ENCODE data around the gene PSKH1. TPM values are rescaled to one million over a fixed set of nuclear protein-coding genes. Genes with fewer than 3 reads are reported as not detected.

PSKH1 gene
- total and polyA plus RNA-seq, 9 of the 15 experiments (the other 6 are each of a cell fraction or from before 2014, with no cell fraction given), result 0.96 to 20.9 (median 9.4) TPM

DNA sequence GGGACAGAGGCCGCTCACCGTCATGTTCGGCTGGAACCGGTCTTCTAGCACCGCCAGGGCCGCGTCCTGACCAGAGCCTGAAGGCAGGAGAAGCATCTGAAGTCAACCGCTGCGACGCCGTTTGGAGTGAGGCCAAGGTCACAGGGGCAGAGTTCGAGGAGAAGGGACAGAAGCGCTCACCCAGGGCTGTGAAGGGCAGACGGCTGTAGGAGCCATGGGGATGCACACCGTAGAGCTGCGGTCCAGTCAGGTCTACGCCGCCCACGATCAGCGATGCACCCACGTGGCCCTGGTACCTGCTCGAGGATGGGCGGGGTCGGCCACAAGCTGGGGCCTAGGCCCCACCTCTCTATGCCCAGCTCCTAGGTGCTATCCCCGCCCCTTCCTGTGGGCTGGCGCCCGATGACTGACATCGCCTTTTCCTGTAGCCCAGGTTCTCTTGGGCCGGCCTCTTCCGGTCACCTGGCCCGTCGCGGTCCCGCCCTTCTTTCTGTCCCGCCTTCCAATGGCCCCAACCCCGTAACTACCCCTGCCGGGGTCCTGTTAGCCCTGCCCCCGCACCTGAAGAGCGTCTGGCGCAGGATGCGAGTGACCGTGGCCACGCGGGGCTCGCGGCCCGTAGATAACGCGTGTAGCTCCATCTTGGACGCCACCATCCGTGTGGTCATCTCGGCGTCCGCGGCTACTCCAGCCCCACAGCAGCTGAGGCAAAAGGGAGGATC, 42.5 kb downstream of the PSKH1 start (continued):
- TF ChIP-seq KDM5B (IDR thresholded peaks at IDR 0.05; ENCODE audit: insufficient replicate concordance, low read depth, low read length) (peak; percentile 31), NCOA2 (IDR thresholded peaks at IDR 0.05; ENCODE audit: partially characterized antibody in 2 of 2) (no peak), SPI1 (IDR thresholded peaks at IDR 0.05; ENCODE audit: borderline replicate concordance, low read depth, low read length) (no peak), GATAD2A (IDR thresholded peaks at IDR 0.05) (no peak), NFRKB (IDR thresholded peaks at IDR 0.05; ENCODE audit: low read depth) (0 out of 2 replicates have a peak, but pooled peaks have one; percentile 76), SIN3A (IDR thresholded peaks at IDR 0.05; ENCODE audit: borderline replicate concordance in 2 of 2, control insufficient read depth in 1 of 2, low read depth in 2 of 2, low read length in 2 of 2) (peak; percentile 95 to 96)
- TF ChIP-seq, protein P1, sequence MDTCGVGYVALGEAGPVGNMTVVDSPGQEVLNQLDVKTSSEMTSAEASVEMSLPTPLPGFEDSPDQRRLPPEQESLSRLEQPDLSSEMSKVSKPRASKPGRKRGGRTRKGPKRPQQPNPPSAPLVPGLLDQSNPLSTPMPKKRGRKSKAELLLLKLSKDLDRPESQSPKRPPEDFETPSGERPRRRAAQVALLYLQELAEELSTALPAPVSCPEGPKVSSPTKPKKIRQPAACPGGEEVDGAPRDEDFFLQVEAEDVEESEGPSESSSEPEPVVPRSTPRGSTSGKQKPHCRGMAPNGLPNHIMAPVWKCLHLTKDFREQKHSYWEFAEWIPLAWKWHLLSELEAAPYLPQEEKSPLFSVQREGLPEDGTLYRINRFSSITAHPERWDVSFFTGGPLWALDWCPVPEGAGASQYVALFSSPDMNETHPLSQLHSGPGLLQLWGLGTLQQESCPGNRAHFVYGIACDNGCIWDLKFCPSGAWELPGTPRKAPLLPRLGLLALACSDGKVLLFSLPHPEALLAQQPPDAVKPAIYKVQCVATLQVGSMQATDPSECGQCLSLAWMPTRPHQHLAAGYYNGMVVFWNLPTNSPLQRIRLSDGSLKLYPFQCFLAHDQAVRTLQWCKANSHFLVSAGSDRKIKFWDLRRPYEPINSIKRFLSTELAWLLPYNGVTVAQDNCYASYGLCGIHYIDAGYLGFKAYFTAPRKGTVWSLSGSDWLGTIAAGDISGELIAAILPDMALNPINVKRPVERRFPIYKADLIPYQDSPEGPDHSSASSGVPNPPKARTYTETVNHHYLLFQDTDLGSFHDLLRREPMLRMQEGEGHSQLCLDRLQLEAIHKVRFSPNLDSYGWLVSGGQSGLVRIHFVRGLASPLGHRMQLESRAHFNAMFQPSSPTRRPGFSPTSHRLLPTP (IDR thresholded peaks at IDR 0.05; ENCODE audit: borderline replicate concordance, extremely low read depth, insufficient read length), result no peak
- TF ChIP-seq, protein P2, sequence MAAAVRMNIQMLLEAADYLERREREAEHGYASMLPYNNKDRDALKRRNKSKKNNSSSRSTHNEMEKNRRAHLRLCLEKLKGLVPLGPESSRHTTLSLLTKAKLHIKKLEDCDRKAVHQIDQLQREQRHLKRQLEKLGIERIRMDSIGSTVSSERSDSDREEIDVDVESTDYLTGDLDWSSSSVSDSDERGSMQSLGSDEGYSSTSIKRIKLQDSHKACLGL (CRISPR knock-in tag; IDR thresholded peaks at IDR 0.05; ENCODE audit: borderline replicate concordance, poor library complexity, severe bottlenecking), result peak; percentile 86
- TF ChIP-seq, protein P3, sequence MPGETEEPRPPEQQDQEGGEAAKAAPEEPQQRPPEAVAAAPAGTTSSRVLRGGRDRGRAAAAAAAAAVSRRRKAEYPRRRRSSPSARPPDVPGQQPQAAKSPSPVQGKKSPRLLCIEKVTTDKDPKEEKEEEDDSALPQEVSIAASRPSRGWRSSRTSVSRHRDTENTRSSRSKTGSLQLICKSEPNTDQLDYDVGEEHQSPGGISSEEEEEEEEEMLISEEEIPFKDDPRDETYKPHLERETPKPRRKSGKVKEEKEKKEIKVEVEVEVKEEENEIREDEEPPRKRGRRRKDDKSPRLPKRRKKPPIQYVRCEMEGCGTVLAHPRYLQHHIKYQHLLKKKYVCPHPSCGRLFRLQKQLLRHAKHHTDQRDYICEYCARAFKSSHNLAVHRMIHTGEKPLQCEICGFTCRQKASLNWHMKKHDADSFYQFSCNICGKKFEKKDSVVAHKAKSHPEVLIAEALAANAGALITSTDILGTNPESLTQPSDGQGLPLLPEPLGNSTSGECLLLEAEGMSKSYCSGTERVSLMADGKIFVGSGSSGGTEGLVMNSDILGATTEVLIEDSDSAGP (CRISPR knock-in tag; IDR thresholded peaks at IDR 0.05), result 0 out of 2 replicates have a peak, but pooled peaks have one; percentile 66
- TF ChIP-seq, protein P4, sequence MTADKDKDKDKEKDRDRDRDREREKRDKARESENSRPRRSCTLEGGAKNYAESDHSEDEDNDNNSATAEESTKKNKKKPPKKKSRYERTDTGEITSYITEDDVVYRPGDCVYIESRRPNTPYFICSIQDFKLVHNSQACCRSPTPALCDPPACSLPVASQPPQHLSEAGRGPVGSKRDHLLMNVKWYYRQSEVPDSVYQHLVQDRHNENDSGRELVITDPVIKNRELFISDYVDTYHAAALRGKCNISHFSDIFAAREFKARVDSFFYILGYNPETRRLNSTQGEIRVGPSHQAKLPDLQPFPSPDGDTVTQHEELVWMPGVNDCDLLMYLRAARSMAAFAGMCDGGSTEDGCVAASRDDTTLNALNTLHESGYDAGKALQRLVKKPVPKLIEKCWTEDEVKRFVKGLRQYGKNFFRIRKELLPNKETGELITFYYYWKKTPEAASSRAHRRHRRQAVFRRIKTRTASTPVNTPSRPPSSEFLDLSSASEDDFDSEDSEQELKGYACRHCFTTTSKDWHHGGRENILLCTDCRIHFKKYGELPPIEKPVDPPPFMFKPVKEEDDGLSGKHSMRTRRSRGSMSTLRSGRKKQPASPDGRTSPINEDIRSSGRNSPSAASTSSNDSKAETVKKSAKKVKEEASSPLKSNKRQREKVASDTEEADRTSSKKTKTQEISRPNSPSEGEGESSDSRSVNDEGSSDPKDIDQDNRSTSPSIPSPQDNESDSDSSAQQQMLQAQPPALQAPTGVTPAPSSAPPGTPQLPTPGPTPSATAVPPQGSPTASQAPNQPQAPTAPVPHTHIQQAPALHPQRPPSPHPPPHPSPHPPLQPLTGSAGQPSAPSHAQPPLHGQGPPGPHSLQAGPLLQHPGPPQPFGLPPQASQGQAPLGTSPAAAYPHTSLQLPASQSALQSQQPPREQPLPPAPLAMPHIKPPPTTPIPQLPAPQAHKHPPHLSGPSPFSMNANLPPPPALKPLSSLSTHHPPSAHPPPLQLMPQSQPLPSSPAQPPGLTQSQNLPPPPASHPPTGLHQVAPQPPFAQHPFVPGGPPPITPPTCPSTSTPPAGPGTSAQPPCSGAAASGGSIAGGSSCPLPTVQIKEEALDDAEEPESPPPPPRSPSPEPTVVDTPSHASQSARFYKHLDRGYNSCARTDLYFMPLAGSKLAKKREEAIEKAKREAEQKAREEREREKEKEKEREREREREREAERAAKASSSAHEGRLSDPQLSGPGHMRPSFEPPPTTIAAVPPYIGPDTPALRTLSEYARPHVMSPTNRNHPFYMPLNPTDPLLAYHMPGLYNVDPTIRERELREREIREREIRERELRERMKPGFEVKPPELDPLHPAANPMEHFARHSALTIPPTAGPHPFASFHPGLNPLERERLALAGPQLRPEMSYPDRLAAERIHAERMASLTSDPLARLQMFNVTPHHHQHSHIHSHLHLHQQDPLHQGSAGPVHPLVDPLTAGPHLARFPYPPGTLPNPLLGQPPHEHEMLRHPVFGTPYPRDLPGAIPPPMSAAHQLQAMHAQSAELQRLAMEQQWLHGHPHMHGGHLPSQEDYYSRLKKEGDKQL (CRISPR knock-in tag; IDR thresholded peaks at IDR 0.05; ENCODE audit: borderline replicate concordance), result no peak
- TF ChIP-seq, protein P5, sequence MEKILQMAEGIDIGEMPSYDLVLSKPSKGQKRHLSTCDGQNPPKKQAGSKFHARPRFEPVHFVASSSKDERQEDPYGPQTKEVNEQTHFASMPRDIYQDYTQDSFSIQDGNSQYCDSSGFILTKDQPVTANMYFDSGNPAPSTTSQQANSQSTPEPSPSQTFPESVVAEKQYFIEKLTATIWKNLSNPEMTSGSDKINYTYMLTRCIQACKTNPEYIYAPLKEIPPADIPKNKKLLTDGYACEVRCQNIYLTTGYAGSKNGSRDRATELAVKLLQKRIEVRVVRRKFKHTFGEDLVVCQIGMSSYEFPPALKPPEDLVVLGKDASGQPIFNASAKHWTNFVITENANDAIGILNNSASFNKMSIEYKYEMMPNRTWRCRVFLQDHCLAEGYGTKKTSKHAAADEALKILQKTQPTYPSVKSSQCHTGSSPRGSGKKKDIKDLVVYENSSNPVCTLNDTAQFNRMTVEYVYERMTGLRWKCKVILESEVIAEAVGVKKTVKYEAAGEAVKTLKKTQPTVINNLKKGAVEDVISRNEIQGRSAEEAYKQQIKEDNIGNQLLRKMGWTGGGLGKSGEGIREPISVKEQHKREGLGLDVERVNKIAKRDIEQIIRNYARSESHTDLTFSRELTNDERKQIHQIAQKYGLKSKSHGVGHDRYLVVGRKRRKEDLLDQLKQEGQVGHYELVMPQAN (IDR thresholded peaks at IDR 0.05; ENCODE audit: borderline replicate concordance), result peak; percentile 97
